OCI-LY1 (cell line): ENCODE measurements around the gene ZNF569.
"Not testable (repeated sequence)": the region's sequence is repeated elsewhere in the genome, so short reads cannot be mapped to it uniquely, and the experiment has no call there.

Experiments
- H2AFZ ChIP-seq: fragments of 200-600 bp; sonication (generic), shearing (Covaris generic); 2 replicates; pipeline ENCODE4 v1.6.0; 2014; ENCODE audit warnings: antibody characterized with exemption, mild to moderate bottlenecking, low read length
- H3F3A ChIP-seq: fragments of 200-600 bp; sonication (generic), shearing (Covaris generic); 2 replicates; pipeline ENCODE4 v1.6.0; 2014; ENCODE audit warnings: mild to moderate bottlenecking, antibody characterized with exemption, low read length, moderate library complexity; ENCODE audit not compliant: insufficient read depth
- H3K27ac ChIP-seq: fragments of 200-600 bp; sonication (generic); 2 replicates; pipeline ENCODE4 v1.5.1; 2014; ENCODE audit warnings: low read length, mixed run types, mild to moderate bottlenecking, low read depth; ENCODE audit not compliant: poor library complexity, severe bottlenecking
- H3K27me3 ChIP-seq: fragments of 200-600 bp; sonication (generic); 2 replicates; pipeline ENCODE4 v1.6.0; 2014; ENCODE audit warnings: antibody characterized with exemption, mild to moderate bottlenecking, low read length, moderate library complexity; ENCODE audit not compliant: insufficient read depth
- H3K36me3 ChIP-seq: fragments of 200-600 bp; sonication (generic); 2 replicates; pipeline ENCODE4 v1.6.1; 2014; ENCODE audit warnings: mild to moderate bottlenecking, antibody characterized with exemption, low read length, moderate library complexity, mixed read lengths; ENCODE audit not compliant: insufficient read depth
- H3K4me1 ChIP-seq: fragments of 200-600 bp; sonication (generic); 2 replicates; pipeline ENCODE4 v1.5.1; 2014; ENCODE audit warnings: mild to moderate bottlenecking, low read length, moderate library complexity; ENCODE audit not compliant: insufficient read depth, severe bottlenecking
- H3K4me2 ChIP-seq: fragments of 200-600 bp; sonication (generic), shearing (Covaris generic); 2 replicates; pipeline ENCODE4 v1.6.1; 2014; ENCODE audit warnings: low read length
- H3K4me3 ChIP-seq: fragments of 200-600 bp; sonication (generic); 2 replicates; pipeline ENCODE4 v1.5.1; 2014; ENCODE audit warnings: low read length, low read depth, mild to moderate bottlenecking, mixed read lengths; ENCODE audit not compliant: poor library complexity, severe bottlenecking
- H3K79me2 ChIP-seq: fragments of 200-600 bp; shearing (Covaris generic); 2 replicates; pipeline ENCODE4 v1.6.1; 2016; ENCODE audit warnings: mixed run types, low read length, mixed read lengths; ENCODE audit not compliant: insufficient read depth
- H3K9ac ChIP-seq: fragments of 200-600 bp; sonication (generic), shearing (Covaris generic); 2 replicates; pipeline ENCODE4 v1.6.1; 2014; ENCODE audit warnings: mild to moderate bottlenecking, low read length, mixed read lengths
- H3K9me2 ChIP-seq: fragments of 200-600 bp; sonication (generic), shearing (Covaris generic); 2 replicates; pipeline ENCODE4 v1.6.1; 2014; ENCODE audit warnings: low read depth, mild to moderate bottlenecking, low read length, mixed read lengths
- H3K9me3 ChIP-seq: fragments of 200-600 bp; shearing (Covaris generic); 2 replicates; pipeline ENCODE4 v1.6.1; 2014; ENCODE audit warnings: low read length, mixed read lengths
- H4K20me1 ChIP-seq: fragments of 200-600 bp; sonication (generic), shearing (Covaris generic); 2 replicates; pipeline ENCODE4 v1.6.0; 2016; ENCODE audit warnings: mild to moderate bottlenecking, low read length; ENCODE audit not compliant: insufficient read depth
- CTCF ChIP-seq: fragments of 200-600 bp; sonication (generic), shearing (Covaris generic); IDR thresholded peaks from 2 replicates; pipeline ENCODE4 v1.5.1; 2017; ENCODE audit warnings: mild to moderate bottlenecking, antibody characterized with exemption, low read length, moderate library complexity, mixed read lengths
- EZH2 ChIP-seq: fragments of 200-600 bp; sonication (generic), shearing (Covaris generic); IDR thresholded peaks from 2 replicates; pipeline ENCODE4 v1.8.0; 2017; ENCODE audit warnings: borderline replicate concordance, mixed run types, mild to moderate bottlenecking, antibody characterized with exemption, low read length, moderate library complexity, mixed read lengths

Gene ZNF569

GRCh38 chr19:37370880-37371661, 96.2 kb downstream of the ZNF569 start, which contains the start of gene ZNF527:
ZNF527 (plus strand) TSS chr19:37371099; CDS start chr19:37374199, 3,100 bp downstream.
- peak within 1 kb of the TSS; percentile 80 for H3K4me3 ChIP-seq

GRCh38 chr19:37370386-37370879, 96.8 kb downstream of the ZNF569 start:
- not testable (repeated sequence) for H4K20me1 ChIP-seq, H3F3A ChIP-seq, H3K79me2 ChIP-seq, H3K27me3 ChIP-seq, H3K9me3 ChIP-seq, H3K9me2 ChIP-seq
- H3K4me2 ChIP-seq, result peak overlapping the region; percentile 83
- peak overlapping the region; percentile 35; the same call in 1 of the 2 replicates for H2AFZ ChIP-seq
- H3K4me1 ChIP-seq, result peaks cover 13% of the 10 kb centered on the region
- peak overlapping the region; percentile 78 for H3K9ac ChIP-seq
- H3K36me3 ChIP-seq, result peaks cover 30% of the 10 kb centered on the region
- peak overlapping the region; percentile 70 for H3K27ac ChIP-seq
- peak overlapping the region; percentile 80 for H3K4me3 ChIP-seq

More at GRCh38 chr19:37370880-37371661, 96.2 kb downstream of the ZNF569 start, which contains the start of gene ZNF527:
- Histone ChIP-seq H3K36me3 (peaks cover 36% of the 10 kb centered on the region), H3K4me1 (peaks cover 13% of the 10 kb centered on the region), H3K9ac (peak within 1 kb of the TSS; percentile 78), H4K20me1 (no peaks in the 10 kb centered on the region), H3K27ac (peak within 1 kb of the TSS; percentile 70), H3K27me3 (no peaks in the 10 kb centered on the region), H3K9me3 (peaks cover 5% of the 10 kb centered on the region; the same call in 1 of the 2 replicates), H3K9me2 (no peaks in the 10 kb centered on the region), H2AFZ (peak within 1 kb of the TSS; percentile 35; the same call in 1 of the 2 replicates), H3K79me2 (no peaks in the 10 kb centered on the region), H3K4me2 (peak within 1 kb of the TSS; percentile 94), H3F3A (no peaks in the 10 kb centered on the region)
- TF ChIP-seq CTCF (no peak; the same call in 1 of the 2 replicates), EZH2 (no peak)

GRCh38 chr19:37362733-37363132, 104.5 kb downstream of the ZNF569 start:
- Histone ChIP-seq H3K9ac (no peak overlapping the region), H4K20me1 (no peaks in the 10 kb centered on the region), H3K9me2 (no peaks in the 10 kb centered on the region), H3F3A (no peaks in the 10 kb centered on the region), H3K4me2 (no peak overlapping the region), H3K27me3 (no peaks in the 10 kb centered on the region), H3K27ac (no peak overlapping the region), H3K79me2 (no peaks in the 10 kb centered on the region), H2AFZ (no peak overlapping the region), H3K4me1 (no peaks in the 10 kb centered on the region), H3K36me3 (peaks cover 67% of the 10 kb centered on the region), H3K9me3 (peaks cover 26% of the 10 kb centered on the region), H3K4me3 (no peak overlapping the region)
- TF ChIP-seq EZH2, result no peak
- TF ChIP-seq CTCF, result peak; percentile 26; the same call in 1 of the 2 replicates
